Esophagus muscularis mucosa (tissue), 4 donors: ENCODE data around the gene ENKUR.

Experiments used
- EP300 ChIP-seq: sonication (generic); formaldehyde crosslinking; IDR thresholded peaks from one replicate; pipeline ENCODE4 v1.6.1; 2017; ENCODE audit warnings: antibody characterized with exemption
- POLR2A ChIP-seq: fragments of 450-650 bp; IDR thresholded peaks from one replicate; pipeline ENCODE4 v1.6.1; 2017; ENCODE audit warnings: antibody characterized with exemption, moderate library complexity, mild to moderate bottlenecking, low read depth
- TF ChIP-seq, protein P1 (sequence below), 3 experiments: fragments of 200-600 bp in 2 of 3; fragments of 450-650 bp in 1 of 3; sonication (generic) in 2 of 3; IDR thresholded peaks; one replicate each; pipeline ENCODE4 v1.5.1; 2017 to 2019; ENCODE audit warnings: antibody characterized with exemption in 3 of 3, mild to moderate bottlenecking in 2 of 3, moderate library complexity in 1 of 3

DNA sequence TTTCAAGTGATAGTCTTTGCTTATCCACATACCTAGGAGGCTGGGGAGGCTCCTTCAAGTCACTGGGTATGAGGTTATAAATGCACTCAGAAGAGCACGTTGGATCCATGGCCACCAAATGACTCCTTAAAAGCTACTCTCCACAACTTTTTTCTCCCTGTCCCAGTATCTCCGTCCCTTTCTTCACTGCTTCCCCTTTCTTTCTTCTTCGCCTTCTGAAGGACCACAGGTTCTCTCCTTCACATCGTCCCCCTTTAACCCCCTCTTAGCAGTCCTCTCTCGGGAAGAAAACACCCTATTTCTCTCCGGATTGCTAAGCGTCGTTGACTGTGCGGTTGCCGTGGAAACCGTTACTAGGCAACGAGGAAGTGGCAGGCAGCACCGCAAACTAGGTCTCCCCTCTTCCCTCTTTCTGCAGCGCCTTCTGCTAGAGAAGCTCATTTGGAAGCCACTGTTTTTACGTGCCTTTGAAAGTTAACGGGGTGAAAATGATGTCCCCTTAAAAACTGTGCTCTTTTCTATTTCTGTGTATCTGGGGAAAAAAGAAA, at the start of gene ENKUR:
- TF ChIP-seq, protein P1, sequence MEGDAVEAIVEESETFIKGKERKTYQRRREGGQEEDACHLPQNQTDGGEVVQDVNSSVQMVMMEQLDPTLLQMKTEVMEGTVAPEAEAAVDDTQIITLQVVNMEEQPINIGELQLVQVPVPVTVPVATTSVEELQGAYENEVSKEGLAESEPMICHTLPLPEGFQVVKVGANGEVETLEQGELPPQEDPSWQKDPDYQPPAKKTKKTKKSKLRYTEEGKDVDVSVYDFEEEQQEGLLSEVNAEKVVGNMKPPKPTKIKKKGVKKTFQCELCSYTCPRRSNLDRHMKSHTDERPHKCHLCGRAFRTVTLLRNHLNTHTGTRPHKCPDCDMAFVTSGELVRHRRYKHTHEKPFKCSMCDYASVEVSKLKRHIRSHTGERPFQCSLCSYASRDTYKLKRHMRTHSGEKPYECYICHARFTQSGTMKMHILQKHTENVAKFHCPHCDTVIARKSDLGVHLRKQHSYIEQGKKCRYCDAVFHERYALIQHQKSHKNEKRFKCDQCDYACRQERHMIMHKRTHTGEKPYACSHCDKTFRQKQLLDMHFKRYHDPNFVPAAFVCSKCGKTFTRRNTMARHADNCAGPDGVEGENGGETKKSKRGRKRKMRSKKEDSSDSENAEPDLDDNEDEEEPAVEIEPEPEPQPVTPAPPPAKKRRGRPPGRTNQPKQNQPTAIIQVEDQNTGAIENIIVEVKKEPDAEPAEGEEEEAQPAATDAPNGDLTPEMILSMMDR (IDR thresholded peaks at IDR 0.05) = no peak
- TF ChIP-seq POLR2A (no peak), EP300 (no peak)
